GM12878 (cell line): Measurements from ENCODE around the gene ACADM. TPM values are rescaled to one million over a fixed set of nuclear protein-coding genes. Genes with fewer than 3 reads are reported as not detected.

Source experiments
- ATAC-seq: fragments of 200-7000 bp; cut with Tn5 transposase; 3 replicates; pipeline ENCODE4 v1.9.1; 2020; ENCODE audit warnings: mild to moderate bottlenecking, moderate library complexity
- BruUV-seq: library from RNA; stranded (reverse); fragments of 400-500 nt; replicated peaks from 2 replicates; lab custom pipeline; 2021; lab: Mats Ljungman, UMichigan
- CTCF ChIA-PET: fragments of 300-600 bp; sonication (Branson Sonifier 250); formaldehyde crosslinking; extraction: SDS; loops from one replicate; lab custom pipeline; 2021; ENCODE audit warnings: inconsistent platforms; lab: Yijun Ruan, JAX
- POLR2A ChIA-PET: fragments of 350-600 bp; formaldehyde crosslinking; extraction: SDS; loops from one replicate; lab custom pipeline; 2021; ENCODE audit warnings: inconsistent platforms; lab: Charles Lee
- RAD21 ChIA-PET: fragments of 300-600 bp; sonication (Branson Sonifier 250); formaldehyde crosslinking; loops from one replicate; lab custom pipeline; 2023; ENCODE audit warnings: antibody characterized with exemption; ENCODE audit not compliant: unreplicated experiment; lab: Charles Lee
- SMC1A ChIA-PET: fragments of 300-600 bp; sonication (Branson Sonifier 250); formaldehyde crosslinking; loops from one replicate; lab custom pipeline; 2023; ENCODE audit not compliant: unreplicated experiment, uncharacterized antibody; lab: Charles Lee
- DNase-seq: peaks from one replicate; pipeline ENCODE4 v3.0.0-alpha.2; 2011; ENCODE audit warnings: low read depth, low spot score
- FAIRE-seq: peaks from 3 replicates; lab custom pipeline; 2011; peaks lifted over from hg19 to GRCh38; lab: Jason Lieb, UNC
- H2AFZ ChIP-seq: 2 replicates; pipeline ENCODE4 v1.6.0; 2011; ENCODE audit warnings: low read depth, low read length, control low read depth; ENCODE audit not compliant: control insufficient read depth
- H3K27ac ChIP-seq: 2 replicates; pipeline ENCODE4 v1.5.1; 2011; ENCODE audit warnings: control low read depth; ENCODE audit not compliant: control insufficient read depth, insufficient read depth
- H3K27me3 ChIP-seq, 2 experiments: replicated peaks in 1 of 2; 2 replicates each; pipeline versions ENCODE4 v1.6.0 to v1.6.1; 2011; ENCODE audit warnings: low read length in 1 of 2; ENCODE audit not compliant: control insufficient read depth in 2 of 2, insufficient read depth in 2 of 2
- H3K36me3 ChIP-seq, 2 experiments: 2 replicates each; pipeline ENCODE4 v1.5.1; 2011; ENCODE audit warnings: low read length in 1 of 2; ENCODE audit not compliant: control insufficient read depth in 2 of 2, insufficient read depth in 2 of 2
- H3K4me1 ChIP-seq: 2 replicates; pipeline ENCODE4 v1.6.1; 2011; ENCODE audit warnings: mild to moderate bottlenecking, low read length, moderate library complexity, mixed read lengths; ENCODE audit not compliant: control insufficient read depth, insufficient read depth
- H3K4me2 ChIP-seq: 2 replicates; pipeline ENCODE4 v1.6.0; 2011; ENCODE audit warnings: control low read depth; ENCODE audit not compliant: control insufficient read depth, insufficient read depth
- H3K4me3 ChIP-seq: fragments of 200-600 bp; sonication (generic); 2 replicates; pipeline ENCODE4 v1.5.1; 2016
- H3K79me2 ChIP-seq: 2 replicates; pipeline ENCODE4 v1.6.0; 2011; ENCODE audit warnings: low read length; ENCODE audit not compliant: control insufficient read depth, insufficient read depth
- H3K9ac ChIP-seq: 2 replicates; pipeline ENCODE4 v1.8.0; 2011; ENCODE audit warnings: low read length, control low read depth, mixed read lengths; ENCODE audit not compliant: control insufficient read depth, insufficient read depth
- H3K9me3 ChIP-seq: replicated peaks from 3 replicates; pipeline ENCODE4 v1.5.1; 2011; ENCODE audit warnings: mild to moderate bottlenecking, low read length; ENCODE audit not compliant: control insufficient read depth, insufficient read depth
- H4K20me1 ChIP-seq: 2 replicates; pipeline ENCODE4 v1.6.0; 2011; ENCODE audit not compliant: control insufficient read depth, insufficient read depth
- CREB1 ChIP-seq: IDR thresholded peaks from 2 replicates; pipeline ENCODE4 v1.6.1; 2012; ENCODE audit warnings: low read depth, mild to moderate bottlenecking, inconsistent platforms
- KAT2A ChIP-seq: conservative IDR thresholded peaks from 2 replicates; pipeline ENCODE4 v1.6.1; 2011; ENCODE audit warnings: low read depth, low read length; ENCODE audit not compliant: control insufficient read depth
- KLF5 ChIP-seq: fragments of 450-650 bp; IDR thresholded peaks from 2 replicates; pipeline ENCODE4 v1.6.1; 2014; ENCODE audit warnings: mild to moderate bottlenecking; ENCODE audit not compliant: partially characterized antibody
- NR2C2 ChIP-seq: IDR thresholded peaks from 2 replicates; pipeline ENCODE4 v1.6.1; 2011; ENCODE audit warnings: borderline replicate concordance, low read depth; ENCODE audit not compliant: control insufficient read depth, insufficient read length
- NR2F1 ChIP-seq: fragments of 450-650 bp; conservative IDR thresholded peaks from 2 replicates; pipeline ENCODE4 v1.6.1; 2017; ENCODE audit warnings: mild to moderate bottlenecking
- RBBP5 ChIP-seq: fragments of 200-600 bp; sonication (generic); conservative IDR thresholded peaks from 2 replicates; pipeline ENCODE4 v1.6.1; 2016
- SMAD1 ChIP-seq: fragments of 450-650 bp; IDR thresholded peaks from 2 replicates; pipeline ENCODE4 v1.6.1; 2018; ENCODE audit warnings: mild to moderate bottlenecking, low read depth; ENCODE audit not compliant: partially characterized antibody
- STAT3 ChIP-seq: IDR thresholded peaks from 2 replicates; pipeline ENCODE4 v1.6.1; 2011; ENCODE audit warnings: low read depth, low read length, improper control_type of control experiment
- ZNF384 ChIP-seq: IDR thresholded peaks from 2 replicates; pipeline ENCODE4 v1.6.1; 2012; ENCODE audit warnings: low read depth, mild to moderate bottlenecking, low read length, improper control_type of control experiment, borderline replicate concordance
- ZNF622 ChIP-seq: fragments of 450-650 bp; IDR thresholded peaks from 2 replicates; pipeline ENCODE4 v1.6.1; 2017; ENCODE audit warnings: mild to moderate bottlenecking, inconsistent platforms
- ZSCAN29 ChIP-seq: fragments of 450-650 bp; IDR thresholded peaks from 2 replicates; pipeline ENCODE4 v1.6.1; 2017; ENCODE audit warnings: mild to moderate bottlenecking, moderate library complexity
- WGBS: methylation state at CpG from one replicate; pipeline ENCODE4 v1.1.6; 2016; ENCODE audit warnings: low lambda C conversion rate; ENCODE audit not compliant: insufficient replicate concordance, insufficient coverage; ENCODE audit errors: missing lambda C conversion rate; 5-methylcytosine and 5-hydroxymethylcytosine counted together
- in situ Hi-C: fragments of 300-500 bp; cut with MboI; formaldehyde crosslinking; loops from 9 replicates; pipeline ENCODE4 v1.14.3; 2018; ENCODE audit warnings: mixed read lengths
- intact Hi-C: fragments of 100-400 bp; cut with micrococcal nuclease; formaldehyde crosslinking; loops from one replicate; pipeline ENCODE4 v1.14.2; 2022; ENCODE audit not compliant: unreplicated experiment
- polyA plus RNA-seq, 11 experiments: library from polyadenylated mRNA; depleted of rRNA in 4 of 11; unstranded in 6 of 11; stranded (reverse) in 5 of 11; fragments of >200 nt; fragmentation: Nextera tagmentation in 4 of 11; fragmentation: Illumina TruSeq in 1 of 11; extraction: Ambion mirVana in 4 of 11; extraction: Trizol in 1 of 11; gene quantifications; 1 replicate in 1 of 11; 2 replicates in 10 of 11; pipeline versions ENCODE4 v1.2.1 to v1.2.3, GENCODE V29; 2011 to 2016; ENCODE audit warnings: inconsistent platforms in 2 of 11, missing spikeins in 2 of 11, low read depth in 1 of 11
- total RNA-seq, 4 experiments: library from RNA; depleted of rRNA in 3 of 4; stranded (reverse); fragments of >200 nt in 3 of 4; fragmentation: Illumina TruSeq in 1 of 4; extraction: Trizol in 1 of 4; gene quantifications; 2 replicates each; pipeline versions ENCODE4 v1.2.1 to v1.2.3, GENCODE V29; 2013 to 2021
- TF ChIP-seq, protein P1 (sequence below), 3 experiments: IDR thresholded peaks in 2 of 3; conservative IDR thresholded peaks in 1 of 3; 2 replicates each; pipeline ENCODE4 v1.5.1; 2011; ENCODE audit warnings: low read depth in 3 of 3, low read length in 3 of 3, mild to moderate bottlenecking in 3 of 3, control low read depth in 2 of 3, moderate library complexity in 2 of 3, inconsistent platforms in 1 of 3, mixed read lengths in 1 of 3; ENCODE audit not compliant: control insufficient read depth in 2 of 3, insufficient read depth in 1 of 3; ENCODE audit errors: extremely low read depth in 1 of 3
- TF ChIP-seq, protein P2 (sequence below): IDR thresholded peaks from 2 replicates; pipeline ENCODE4 v1.6.1; 2012; ENCODE audit warnings: low read depth, low read length, improper control_type of control experiment
- TF ChIP-seq, protein P3 (sequence below): fragments of 450-650 bp; IDR thresholded peaks from 2 replicates; pipeline ENCODE4 v1.6.1; 2018; ENCODE audit warnings: mild to moderate bottlenecking, low read depth, moderate library complexity; ENCODE audit not compliant: partially characterized antibody

ACADM gene
- total and polyA plus RNA-seq, 10 of the 15 experiments (the other 5 are each of a cell fraction or from before 2014, with no cell fraction given), result 119 to 245 (median 204) TPM

DNA sequence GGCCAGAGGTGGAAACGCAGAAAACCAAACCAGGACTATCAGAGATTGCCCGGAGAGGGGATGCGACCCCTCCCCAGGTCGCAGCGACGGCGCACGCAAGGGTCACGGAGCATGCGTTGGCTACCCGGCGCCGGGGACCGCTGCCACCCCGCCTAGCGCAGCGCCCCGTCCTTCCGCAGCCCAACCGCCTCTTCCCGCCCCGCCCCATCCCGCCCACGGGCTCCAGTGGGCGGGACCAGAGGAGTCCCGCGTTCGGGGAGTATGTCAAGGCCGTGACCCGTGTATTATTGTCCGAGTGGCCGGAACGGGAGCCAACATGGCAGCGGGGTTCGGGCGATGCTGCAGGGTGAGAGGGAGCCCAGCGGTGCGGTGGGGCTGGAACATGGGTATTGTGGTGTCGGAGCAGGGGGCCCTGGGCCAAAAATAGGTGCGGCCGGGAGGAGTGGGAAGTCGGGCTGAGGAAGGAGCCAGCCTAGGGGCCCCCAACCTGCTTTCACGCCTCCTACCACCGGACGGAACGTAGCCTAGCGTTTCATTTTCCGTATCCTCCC is at the start of gene ACADM (continued):
- TF ChIP-seq NR2C2, result no peak
- TF ChIP-seq KAT2A, result no peak

DNA sequence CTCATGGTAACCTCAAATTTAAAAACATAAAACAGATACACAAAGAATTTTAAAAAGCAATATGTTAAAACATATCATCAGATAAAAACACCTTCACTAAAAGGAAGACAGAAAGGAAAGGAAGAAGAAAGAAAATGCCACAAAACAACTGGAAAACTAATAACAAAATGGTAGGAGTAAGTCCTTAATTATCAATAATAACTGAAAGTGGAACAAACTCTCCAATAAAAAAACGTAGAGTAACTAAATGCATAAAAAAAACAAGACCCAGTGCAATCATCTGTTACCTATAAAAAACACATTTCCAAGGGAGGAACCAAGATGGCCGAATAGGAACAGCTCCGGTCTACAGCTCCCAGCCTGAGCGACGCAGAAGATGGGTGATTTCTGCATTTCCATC is 47.1 kb upstream of the ACADM start:
- Histone ChIP-seq H3K4me3 (no peak overlapping the region), H4K20me1 (no peaks in the 10 kb centered on the region), H3K4me1 (no peaks in the 10 kb centered on the region), H3K9ac (no peak overlapping the region), H3K4me2 (no peak overlapping the region), H3K36me3 (no peaks in the 10 kb centered on the region), H2AFZ (no peak overlapping the region), H3K27me3 (no peaks in the 10 kb centered on the region), H3K9me3 (no peaks in the 10 kb centered on the region), H3K79me2 (no peaks in the 10 kb centered on the region), H3K27ac (no peak overlapping the region)
- 18% methylated on average over 5 of the region's 5 CpGs for WGBS
- intact Hi-C loops, result no loop called here
- no peak for ATAC-seq
- RAD21 ChIA-PET, result no interaction called here
- in situ Hi-C loops, result no loop called here
- no peak for DNase-seq
- POLR2A ChIA-PET, result no interaction called here
- FAIRE-seq, result no peak
- no TSS peak for BruUV-seq
- SMC1A ChIA-PET, result interaction anchor here (0.5 kb wide), 1 partner anchor 1945 kb away, joined by 3 read pairs; no protein-coding TSS in a partner anchor
- CTCF ChIA-PET, result no interaction called here
- TF ChIP-seq ZNF622 (no peak), KLF5 (no peak), CREB1 (no peak), ZSCAN29 (no peak), STAT3 (no peak), SMAD1 (no peak), RBBP5 (no peak), ZNF384 (no peak), NR2F1 (no peak)
- TF ChIP-seq, protein P1, sequence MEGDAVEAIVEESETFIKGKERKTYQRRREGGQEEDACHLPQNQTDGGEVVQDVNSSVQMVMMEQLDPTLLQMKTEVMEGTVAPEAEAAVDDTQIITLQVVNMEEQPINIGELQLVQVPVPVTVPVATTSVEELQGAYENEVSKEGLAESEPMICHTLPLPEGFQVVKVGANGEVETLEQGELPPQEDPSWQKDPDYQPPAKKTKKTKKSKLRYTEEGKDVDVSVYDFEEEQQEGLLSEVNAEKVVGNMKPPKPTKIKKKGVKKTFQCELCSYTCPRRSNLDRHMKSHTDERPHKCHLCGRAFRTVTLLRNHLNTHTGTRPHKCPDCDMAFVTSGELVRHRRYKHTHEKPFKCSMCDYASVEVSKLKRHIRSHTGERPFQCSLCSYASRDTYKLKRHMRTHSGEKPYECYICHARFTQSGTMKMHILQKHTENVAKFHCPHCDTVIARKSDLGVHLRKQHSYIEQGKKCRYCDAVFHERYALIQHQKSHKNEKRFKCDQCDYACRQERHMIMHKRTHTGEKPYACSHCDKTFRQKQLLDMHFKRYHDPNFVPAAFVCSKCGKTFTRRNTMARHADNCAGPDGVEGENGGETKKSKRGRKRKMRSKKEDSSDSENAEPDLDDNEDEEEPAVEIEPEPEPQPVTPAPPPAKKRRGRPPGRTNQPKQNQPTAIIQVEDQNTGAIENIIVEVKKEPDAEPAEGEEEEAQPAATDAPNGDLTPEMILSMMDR (IDR thresholded peaks at IDR 0.05 in 2 of 3, conservative IDR thresholded peaks at IDR 0.05 in 1 of 3; ENCODE audit: control insufficient read depth in 2 of 3, extremely low read depth in 1 of 3, insufficient read depth in 1 of 3, low read depth in 3 of 3, low read length in 3 of 3), result no peak
- TF ChIP-seq, protein P2, sequence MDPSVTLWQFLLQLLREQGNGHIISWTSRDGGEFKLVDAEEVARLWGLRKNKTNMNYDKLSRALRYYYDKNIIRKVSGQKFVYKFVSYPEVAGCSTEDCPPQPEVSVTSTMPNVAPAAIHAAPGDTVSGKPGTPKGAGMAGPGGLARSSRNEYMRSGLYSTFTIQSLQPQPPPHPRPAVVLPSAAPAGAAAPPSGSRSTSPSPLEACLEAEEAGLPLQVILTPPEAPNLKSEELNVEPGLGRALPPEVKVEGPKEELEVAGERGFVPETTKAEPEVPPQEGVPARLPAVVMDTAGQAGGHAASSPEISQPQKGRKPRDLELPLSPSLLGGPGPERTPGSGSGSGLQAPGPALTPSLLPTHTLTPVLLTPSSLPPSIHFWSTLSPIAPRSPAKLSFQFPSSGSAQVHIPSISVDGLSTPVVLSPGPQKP, result no peak
- TF ChIP-seq, protein P3, sequence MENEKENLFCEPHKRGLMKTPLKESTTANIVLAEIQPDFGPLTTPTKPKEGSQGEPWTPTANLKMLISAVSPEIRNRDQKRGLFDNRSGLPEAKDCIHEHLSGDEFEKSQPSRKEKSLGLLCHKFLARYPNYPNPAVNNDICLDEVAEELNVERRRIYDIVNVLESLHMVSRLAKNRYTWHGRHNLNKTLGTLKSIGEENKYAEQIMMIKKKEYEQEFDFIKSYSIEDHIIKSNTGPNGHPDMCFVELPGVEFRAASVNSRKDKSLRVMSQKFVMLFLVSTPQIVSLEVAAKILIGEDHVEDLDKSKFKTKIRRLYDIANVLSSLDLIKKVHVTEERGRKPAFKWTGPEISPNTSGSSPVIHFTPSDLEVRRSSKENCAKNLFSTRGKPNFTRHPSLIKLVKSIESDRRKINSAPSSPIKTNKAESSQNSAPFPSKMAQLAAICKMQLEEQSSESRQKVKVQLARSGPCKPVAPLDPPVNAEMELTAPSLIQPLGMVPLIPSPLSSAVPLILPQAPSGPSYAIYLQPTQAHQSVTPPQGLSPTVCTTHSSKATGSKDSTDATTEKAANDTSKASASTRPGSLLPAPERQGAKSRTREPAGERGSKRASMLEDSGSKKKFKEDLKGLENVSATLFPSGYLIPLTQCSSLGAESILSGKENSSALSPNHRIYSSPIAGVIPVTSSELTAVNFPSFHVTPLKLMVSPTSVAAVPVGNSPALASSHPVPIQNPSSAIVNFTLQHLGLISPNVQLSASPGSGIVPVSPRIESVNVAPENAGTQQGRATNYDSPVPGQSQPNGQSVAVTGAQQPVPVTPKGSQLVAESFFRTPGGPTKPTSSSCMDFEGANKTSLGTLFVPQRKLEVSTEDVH, result no peak
